Activated T-cell treated with anti-CD3 and anti-CD28 coated beads, Interleukin-2, amount 50 U/mL, for 72 hours (primary cell): ENCODE data around the gene ARPC1B. TPM values are rescaled to one million over a fixed set of nuclear protein-coding genes. Genes with fewer than 3 reads are reported as not detected.
A peak's percentile ranks its signal among the peaks of the same experiment; 100 is the strongest.
"Not testable (repeated sequence)": the region's sequence is repeated elsewhere in the genome, so short reads cannot be mapped to it uniquely, and the experiment has no call there.

Experiments used
- ATAC-seq, 2 donors: fragments of 150-1000 bp; cut with Tn5 transposase; replicated peaks in 1 of 2; 2 replicates each; pipeline ENCODE4 v1.10.0; 2021; ENCODE audit warnings: moderate library complexity in 2 of 2, mild to moderate bottlenecking in 1 of 2
- DNase-seq, 2 donors: peaks; one replicate each; pipeline ENCODE4 v3.0.0; 2021 to 2022; ENCODE audit warnings: mixed read lengths in 1 of 2
- H3K27ac Mint-ChIP-seq: one replicate; pipeline ENCODE4 v1.8.0; 2022; ENCODE audit warnings: mild to moderate bottlenecking, moderate library complexity, mixed read lengths
- H3K27me3 Mint-ChIP-seq: one replicate; pipeline ENCODE4 v1.8.0; 2022; ENCODE audit warnings: low read depth, mixed read lengths
- H3K36me3 Mint-ChIP-seq, 2 donors: one replicate each; pipeline ENCODE4 v1.8.0; 2022; ENCODE audit warnings: mixed read lengths in 2 of 2, mild to moderate bottlenecking in 1 of 2; ENCODE audit not compliant: insufficient read depth in 2 of 2
- H3K4me1 Mint-ChIP-seq: one replicate; pipeline ENCODE4 v1.8.0; 2022; ENCODE audit warnings: low read depth, mixed read lengths
- H3K4me3 Mint-ChIP-seq, 2 donors: one replicate each; pipeline ENCODE4 v1.8.0; 2022; ENCODE audit warnings: mild to moderate bottlenecking in 2 of 2, mixed read lengths in 2 of 2, moderate library complexity in 2 of 2
- H3K9me3 Mint-ChIP-seq, 2 donors: one replicate each; pipeline ENCODE4 v1.8.0; 2022; ENCODE audit warnings: mixed read lengths in 2 of 2
- total RNA-seq, 2 donors: library from RNA; stranded (reverse); gene quantifications; one replicate each; pipeline ENCODE4 v1.2.3, GENCODE V29; 2022

ARPC1B gene
- total RNA-seq, 2 donors from 2014 or later, result 202 to 208 TPM

GRCh38 chr7:99357701-99358490 is 16.6 kb upstream of the ARPC1B start:
- ATAC-seq, result no peak
- H3K9me3 Mint-ChIP-seq, result no peaks in the 10 kb centered on the region
- no peaks in the 10 kb centered on the region for H3K27me3 Mint-ChIP-seq
- DNase-seq, result no peak
- peaks cover 4 to 16% of the 10 kb centered on the region in 2 donors for H3K36me3 Mint-ChIP-seq
- no peak overlapping the region for H3K27ac Mint-ChIP-seq
- H3K4me1 Mint-ChIP-seq, result no peaks in the 10 kb centered on the region
- no peak overlapping the region for H3K4me3 Mint-ChIP-seq

DNA sequence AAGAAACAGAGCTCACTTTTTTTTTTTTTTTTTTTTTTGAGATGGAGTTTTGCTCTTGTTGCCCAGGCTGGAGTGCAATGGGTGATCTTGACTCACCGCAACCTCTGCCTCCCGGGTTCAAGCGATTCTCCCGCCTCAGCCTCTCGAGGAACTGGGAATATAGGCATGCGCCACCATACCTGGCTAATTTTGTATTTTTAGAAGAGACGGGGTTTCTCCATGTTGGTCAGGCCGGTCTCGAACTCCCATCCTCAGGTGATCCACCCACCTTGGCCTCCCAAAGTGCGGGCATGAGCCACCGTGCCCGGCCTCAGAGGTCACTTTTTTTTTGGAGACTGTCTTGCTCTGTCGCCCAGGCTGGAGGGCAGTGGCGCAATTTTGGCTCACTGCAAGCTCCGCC is 16.0 kb upstream of the ARPC1B start:
- H3K9me3 Mint-ChIP-seq, DNase-seq, H3K4me1 Mint-ChIP-seq, H3K27me3 Mint-ChIP-seq, ATAC-seq, H3K27ac Mint-ChIP-seq, H3K4me3 Mint-ChIP-seq: not testable (repeated sequence)
- H3K36me3 Mint-ChIP-seq, result peaks cover 4 to 18% of the 10 kb centered on the region in 2 donors

DNA sequence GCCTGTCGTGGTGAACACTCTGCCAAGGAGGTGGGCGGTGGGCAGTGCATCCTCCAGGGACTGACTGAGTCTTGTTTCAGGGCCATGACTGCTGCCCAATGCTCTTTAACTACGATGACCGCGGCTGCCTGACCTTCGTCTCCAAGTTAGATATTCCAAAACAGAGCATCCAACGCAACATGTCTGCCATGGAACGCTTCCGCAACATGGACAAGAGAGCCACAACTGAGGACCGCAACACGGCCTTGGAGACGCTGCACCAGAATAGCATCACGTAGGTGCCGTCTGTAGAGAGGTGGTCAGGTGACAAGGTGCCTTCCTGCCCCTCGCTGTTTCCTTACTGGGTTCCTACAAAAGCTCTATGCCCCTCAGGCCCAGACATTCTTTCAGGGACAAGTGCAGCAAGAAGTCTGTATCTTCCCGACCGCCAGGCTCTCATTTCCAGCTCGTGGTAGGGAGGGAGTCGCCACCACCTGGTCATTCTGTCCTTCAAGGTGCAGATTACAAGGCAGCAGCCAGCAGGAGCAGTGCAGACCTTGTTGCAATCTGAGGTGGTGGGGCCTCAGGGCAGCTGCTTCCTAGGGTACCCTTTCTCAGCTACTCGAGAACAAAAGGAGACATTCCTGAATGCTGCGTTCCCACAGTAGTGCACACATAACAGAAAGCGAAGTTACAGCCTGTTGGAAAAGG is 14.9 kb upstream of the ARPC1B start:
- DNase-seq, result no peak
- Mint-ChIP-seq H3K4me1 (no peaks in the 10 kb centered on the region), H3K4me3 (no peak overlapping the region), H3K36me3 (peaks cover 4 to 19% of the 10 kb centered on the region in 2 donors), H3K27me3 (no peaks in the 10 kb centered on the region), H3K9me3 (no peaks in the 10 kb centered on the region), H3K27ac (no peak overlapping the region)
- no peak for ATAC-seq

- H3K9me3 Mint-ChIP-seq, result no peaks in the 10 kb centered on the region
- H3K4me1 Mint-ChIP-seq, result no peaks in the 10 kb centered on the region
- DNase-seq (no peak), ATAC-seq (no peak)
- no peaks in the 10 kb centered on the region for H3K27me3 Mint-ChIP-seq
- peaks cover 2 to 23% of the 10 kb centered on the region in 2 donors for H3K36me3 Mint-ChIP-seq
- H3K27ac Mint-ChIP-seq, result no peak overlapping the region
- no peak overlapping the region for H3K4me3 Mint-ChIP-seq
These were observed 11.7 kb upstream of the ARPC1B start for GRCh38 chr7:99362801-99363200.

GRCh38 chr7:99363286-99363685 is 11.2 kb upstream of the ARPC1B start:
- ATAC-seq (no peak), DNase-seq (no peak)
- no peaks in the 10 kb centered on the region for H3K27me3 Mint-ChIP-seq
- H3K27ac Mint-ChIP-seq, result no peak overlapping the region
- H3K4me1 Mint-ChIP-seq, result no peaks in the 10 kb centered on the region
- no peak overlapping the region for H3K4me3 Mint-ChIP-seq
- no peaks in the 10 kb centered on the region for H3K9me3 Mint-ChIP-seq
- H3K36me3 Mint-ChIP-seq, result peaks cover 2 to 18% of the 10 kb centered on the region in 2 donors

GRCh38 chr7:99365318-99366141 is 9.0 kb upstream of the ARPC1B start:
- Mint-ChIP-seq H3K36me3 (peaks cover 2 to 14% of the 10 kb centered on the region in 2 donors), H3K27ac (no peak overlapping the region), H3K9me3 (no peaks in the 10 kb centered on the region), H3K4me1 (peaks cover 4% of the 10 kb centered on the region), H3K27me3 (no peaks in the 10 kb centered on the region), H3K4me3 (no peak overlapping the region)
- ATAC-seq, result peak; percentile 63 to 67
- DNase-seq, result peak; percentile 54 to 60

DNA sequence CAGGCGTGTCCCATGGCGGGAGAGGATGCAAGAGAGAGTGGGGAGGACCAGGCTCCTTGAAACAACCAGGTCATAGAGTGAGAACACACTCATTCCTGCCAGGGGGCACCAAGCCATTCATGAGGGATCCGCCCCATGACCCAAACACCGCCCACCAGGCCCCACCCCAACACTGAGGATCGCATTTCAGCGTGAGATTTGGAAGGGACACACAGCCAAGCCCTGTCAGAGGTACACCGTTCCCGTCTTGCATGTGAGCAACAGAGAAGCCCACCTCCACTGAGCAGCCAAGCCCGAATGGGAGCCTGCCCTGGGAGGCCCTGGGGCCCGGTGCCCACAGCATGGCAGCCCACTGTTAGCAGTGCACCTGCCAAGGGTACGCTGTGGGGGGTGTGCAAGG is 7.9 kb upstream of the ARPC1B start:
- H3K4me3 Mint-ChIP-seq, result no peak overlapping the region
- H3K27ac Mint-ChIP-seq, result no peak overlapping the region
- H3K36me3 Mint-ChIP-seq, result peaks cover 0 to 14% of the 10 kb centered on the region in 2 donors

GRCh38 chr7:99368750-99369389 is 5.7 kb upstream of the ARPC1B start:
- Mint-ChIP-seq H3K4me1 (peaks cover 12% of the 10 kb centered on the region), H3K27me3 (no peaks in the 10 kb centered on the region), H3K36me3 (peaks cover 0 to 10% of the 10 kb centered on the region in 2 donors), H3K9me3 (no peaks in the 10 kb centered on the region), H3K27ac (no peak overlapping the region), H3K4me3 (no peak overlapping the region)
- no peak for ATAC-seq
- no peak for DNase-seq

More for the DNA sequence above, 7.9 kb upstream of the ARPC1B start:
- ATAC-seq (no peak), DNase-seq (no peak)
- Mint-ChIP-seq H3K4me1 (peaks cover 4% of the 10 kb centered on the region), H3K9me3 (no peaks in the 10 kb centered on the region), H3K27me3 (no peaks in the 10 kb centered on the region)

GRCh38 chr7:99369767-99370391 is 4.7 kb upstream of the ARPC1B start:
- Mint-ChIP-seq H3K27ac (peak overlapping the region; percentile 42), H3K36me3 (peaks cover 0 to 6% of the 10 kb centered on the region in 2 donors), H3K4me1 (peaks cover 12% of the 10 kb centered on the region), H3K27me3 (no peaks in the 10 kb centered on the region), H3K4me3 (no peak overlapping the region), H3K9me3 (no peaks in the 10 kb centered on the region)
- ATAC-seq (no peak), DNase-seq (no peak)

DNA sequence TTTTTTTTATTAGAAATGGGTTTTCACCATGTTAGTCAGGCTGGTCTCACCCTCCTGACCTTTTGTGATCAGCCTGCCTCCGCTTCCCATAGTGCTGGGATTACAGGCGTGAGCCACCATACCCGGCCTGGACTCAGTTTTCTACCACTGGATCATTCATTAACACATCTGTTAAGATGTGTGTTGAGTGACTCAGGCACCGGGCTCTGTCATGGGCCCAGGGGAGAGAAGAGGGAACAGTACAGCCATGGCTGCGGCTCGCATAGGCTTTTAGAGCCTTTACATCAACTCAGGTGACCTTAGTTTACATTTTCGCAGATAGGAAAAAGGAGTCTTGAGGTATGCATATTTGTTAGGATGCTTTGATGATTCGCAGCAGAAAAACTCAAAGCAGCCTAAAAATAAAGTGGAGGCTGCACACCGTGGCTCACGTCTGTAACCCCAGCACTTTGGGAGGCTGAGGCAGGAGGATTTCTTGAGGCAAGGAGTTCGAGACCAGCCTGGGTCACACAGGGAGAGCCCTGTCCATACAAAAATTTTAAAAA is 3.1 kb upstream of the ARPC1B start:
- Mint-ChIP-seq H3K36me3 (no peaks in the 10 kb centered on the region), H3K27ac (no peak overlapping the region), H3K4me3 (no peak overlapping the region), H3K27me3 (no peaks in the 10 kb centered on the region), H3K9me3 (no peaks in the 10 kb centered on the region), H3K4me1 (peaks cover 18% of the 10 kb centered on the region)
- no peak for ATAC-seq
- DNase-seq, result no peak

- Mint-ChIP-seq H3K9me3 (no peaks in the 10 kb centered on the region), H3K4me3 (peak overlapping the region; percentile 86 to 87), H3K4me1 (peaks cover 28% of the 10 kb centered on the region), H3K27me3 (no peaks in the 10 kb centered on the region), H3K27ac (peak overlapping the region; percentile 32), H3K36me3 (peaks cover 0 to 3% of the 10 kb centered on the region in 2 donors)
- DNase-seq, result no peak
- no peak for ATAC-seq
These were observed 2.0 kb upstream of the ARPC1B start for GRCh38 chr7:99372275-99373090.
